Jurkat, Clone E6-1 (cell line): ENCODE results near the gene FAM107B.
"Not testable (repeated sequence)": the region's sequence is repeated elsewhere in the genome, so short reads cannot be mapped to it uniquely, and the experiment has no call there.

Experiments
- DNase-seq: peaks from one replicate; pipeline ENCODE4 v3.0.0-alpha.2; 2011; ENCODE audit warnings: low read depth, low spot score
- H3K4me3 ChIP-seq: 2 replicates; pipeline ENCODE4 v1.5.1; 2011; ENCODE audit warnings: mild to moderate bottlenecking, low read length, control low read depth, moderate library complexity

Gene FAM107B

DNA sequence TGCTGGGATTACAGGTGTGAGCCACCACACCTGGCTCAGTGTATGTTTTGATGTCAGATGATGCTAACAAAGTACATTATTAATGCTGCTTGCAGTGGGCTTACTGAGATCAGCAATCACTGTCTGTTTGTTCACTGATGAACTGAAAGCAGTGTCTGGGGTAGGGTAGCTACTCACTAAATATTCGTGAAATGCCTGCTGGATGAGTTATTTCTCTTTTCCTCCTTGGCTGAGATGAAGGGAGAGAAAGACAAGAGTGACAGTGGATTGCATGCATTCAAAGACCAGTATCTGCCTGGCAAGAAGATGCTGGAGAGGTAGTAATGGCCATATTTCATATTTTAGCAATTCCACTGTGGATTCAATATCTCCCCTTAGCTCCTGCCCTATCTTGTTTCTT lies 32.3 kb downstream of the FAM107B start:
- DNase-seq = no peak
- H3K4me3 ChIP-seq = no peak overlapping the region

GRCh38 chr10:14740684-14741247 lies 33.9 kb downstream of the FAM107B start:
- H3K4me3 ChIP-seq = no peak overlapping the region
- no peak for DNase-seq

- no peak overlapping the region for H3K4me3 ChIP-seq
- no peak for DNase-seq
Measured at GRCh38 chr10:14737808-14738545, 36.7 kb downstream of the FAM107B start.

DNA sequence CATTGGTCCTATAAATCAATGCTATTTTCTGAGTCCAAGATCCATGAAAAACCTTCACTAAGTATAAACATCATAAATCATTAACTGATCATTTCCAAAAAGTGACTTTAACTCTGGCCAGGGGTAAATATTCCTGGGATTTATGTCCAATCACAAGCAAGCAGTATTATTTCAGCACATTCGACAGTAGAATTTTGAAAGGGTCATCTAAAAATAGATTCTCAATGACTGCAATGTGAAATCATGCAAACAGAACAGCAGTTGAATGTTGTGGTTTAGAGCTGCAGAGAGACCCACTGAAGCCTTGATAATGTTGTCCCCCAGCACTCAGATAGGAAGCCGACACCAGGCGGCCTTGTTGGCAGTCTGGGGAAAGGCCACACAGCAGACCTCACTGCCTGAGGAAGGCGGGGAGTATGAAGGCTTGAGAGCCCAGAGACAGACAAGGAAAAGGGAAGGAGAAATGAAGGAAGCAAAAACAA lies 38.1 kb downstream of the FAM107B start:
- DNase-seq = no peak
- H3K4me3 ChIP-seq = no peak overlapping the region

GRCh38 chr10:14736043-14736442 lies 38.7 kb downstream of the FAM107B start:
- no peak overlapping the region for H3K4me3 ChIP-seq
- DNase-seq = no peak

GRCh38 chr10:14731875-14732512 lies 42.7 kb downstream of the FAM107B start:
- DNase-seq = no peak
- H3K4me3 ChIP-seq = no peak overlapping the region

- H3K4me3 ChIP-seq = no peak overlapping the region
- no peak for DNase-seq
Measured at GRCh38 chr10:14728346-14728745, 46.4 kb downstream of the FAM107B start.

DNA sequence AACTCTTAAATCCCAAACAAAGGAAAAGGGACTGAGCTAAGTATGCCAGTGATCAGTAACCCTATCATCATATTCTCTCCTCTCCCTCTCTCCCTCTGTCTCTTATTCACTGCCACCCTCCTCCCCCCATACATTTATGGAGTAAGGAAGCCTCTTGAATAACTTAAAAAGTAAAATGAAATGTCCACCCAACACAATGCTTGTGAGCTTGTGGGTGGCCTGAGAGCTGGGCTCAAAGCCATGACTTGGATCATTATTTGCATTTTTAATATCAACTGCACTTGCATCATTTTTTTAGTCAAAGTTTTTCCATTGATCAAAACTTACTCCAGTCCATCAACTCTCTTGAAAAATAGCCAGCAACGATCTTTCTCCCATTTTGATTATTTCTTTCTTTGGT lies 46.8 kb downstream of the FAM107B start:
- no peak for DNase-seq
- H3K4me3 ChIP-seq = no peak overlapping the region

- DNase-seq = no peak
- H3K4me3 ChIP-seq = no peak overlapping the region
Measured at GRCh38 chr10:14727465-14727864, 47.2 kb downstream of the FAM107B start.

DNA sequence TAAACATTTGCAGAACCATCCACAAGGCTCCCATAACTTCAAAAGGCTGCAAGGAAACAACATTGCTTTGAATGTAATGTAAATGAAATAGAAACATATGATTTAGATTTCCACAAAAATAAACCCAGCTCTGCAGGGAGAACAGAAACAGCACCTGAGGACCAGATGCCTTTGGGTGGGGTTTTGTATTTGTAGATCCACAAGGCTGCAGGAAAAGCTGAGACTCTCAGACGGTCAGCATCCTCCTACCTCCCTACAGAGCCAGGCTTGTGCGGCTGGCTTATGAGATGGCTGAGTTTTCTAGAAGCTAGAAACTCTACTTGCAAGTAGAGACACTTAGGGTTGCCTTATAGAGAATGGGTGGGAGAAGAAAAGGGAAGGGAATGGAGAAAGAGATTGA lies 49.8 kb downstream of the FAM107B start:
- H3K4me3 ChIP-seq = no peak overlapping the region
- no peak for DNase-seq

- DNase-seq = peak; percentile 21
- H3K4me3 ChIP-seq = no peak overlapping the region
Measured at GRCh38 chr10:14723052-14723689, 51.5 kb downstream of the FAM107B start.

- DNase-seq = no peak
- no peak overlapping the region for H3K4me3 ChIP-seq
Measured at GRCh38 chr10:14717552-14717951, 57.1 kb downstream of the FAM107B start.

DNA sequence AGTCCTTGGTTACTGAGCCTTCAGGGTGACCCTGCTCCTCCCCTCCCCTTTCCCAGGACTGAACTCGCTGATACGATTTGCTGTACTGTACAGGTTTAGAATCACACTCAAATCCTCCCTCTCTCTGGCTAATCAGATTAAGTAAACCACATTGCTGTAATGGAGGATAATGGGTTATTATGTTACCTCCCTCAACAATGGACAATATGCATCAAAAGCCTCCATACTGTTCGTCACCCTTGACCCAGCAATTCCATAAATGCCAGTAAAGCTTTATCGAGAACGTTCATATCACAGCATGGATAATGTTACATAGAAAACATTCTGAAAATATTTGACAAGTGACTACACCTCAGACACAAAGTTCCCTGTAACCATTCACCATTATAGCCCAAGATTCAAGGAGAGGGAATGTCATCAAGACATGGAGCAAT lies 61.7 kb downstream of the FAM107B start:
- H3K4me3 ChIP-seq = no peak overlapping the region
- DNase-seq = no peak

GRCh38 chr10:14709344-14709743 lies 65.4 kb downstream of the FAM107B start:
- not testable (repeated sequence) for DNase-seq, H3K4me3 ChIP-seq

- DNase-seq = no peak
Measured at GRCh38 chr10:14707481-14707880, 67.2 kb downstream of the FAM107B start.

GRCh38 chr10:14705548-14706230 lies 69.0 kb downstream of the FAM107B start:
- no peak for DNase-seq

More at GRCh38 chr10:14707481-14707880, 67.2 kb downstream of the FAM107B start:
- no peak overlapping the region for H3K4me3 ChIP-seq

DNA sequence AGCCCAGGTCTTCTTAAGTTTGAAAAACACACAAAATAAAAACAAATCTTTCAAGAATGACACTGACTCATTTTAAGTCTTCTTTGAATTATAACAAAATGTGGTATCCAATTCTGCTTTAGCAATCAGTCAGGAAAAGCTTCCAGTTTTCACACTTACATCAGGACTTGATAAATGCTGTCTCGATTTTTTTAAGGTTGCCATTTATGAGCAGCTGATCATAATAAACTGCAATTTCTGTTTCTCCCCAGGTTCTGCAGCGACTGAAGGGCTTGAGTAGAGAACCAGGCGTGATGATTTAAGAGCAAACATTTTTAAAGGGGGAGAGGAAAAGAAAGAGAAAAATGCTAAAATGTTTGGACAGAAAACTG lies 71.1 kb downstream of the FAM107B start:
- no peak overlapping the region for H3K4me3 ChIP-seq
- DNase-seq = no peak

More at GRCh38 chr10:14705548-14706230, 69.0 kb downstream of the FAM107B start:
- H3K4me3 ChIP-seq = no peak overlapping the region

DNA sequence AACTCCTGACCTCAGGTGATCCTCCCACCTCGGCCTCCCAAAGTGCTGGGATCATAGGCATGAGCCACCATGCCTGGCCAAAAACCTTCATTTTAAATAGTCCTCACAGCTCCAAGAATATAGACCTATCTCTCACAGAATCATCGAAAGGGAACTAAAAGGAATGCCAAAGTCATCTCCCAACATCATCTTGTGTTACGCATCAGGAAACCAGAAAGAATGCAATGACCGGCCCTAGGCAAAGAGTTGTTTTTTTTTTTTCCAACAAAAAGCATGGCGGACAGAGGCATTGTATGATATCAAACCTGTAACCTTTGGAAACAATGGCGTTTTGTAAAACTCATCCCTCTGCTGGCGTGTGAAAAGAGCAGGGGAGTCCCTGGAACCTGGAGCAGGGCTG lies 73.2 kb downstream of the FAM107B start:
- DNase-seq = no peak
- no peak overlapping the region for H3K4me3 ChIP-seq

- H3K4me3 ChIP-seq = no peak overlapping the region
- no peak for DNase-seq
Measured at GRCh38 chr10:14700546-14700945, 74.2 kb downstream of the FAM107B start.
